Measurements from ENCODE around the gene ANKRD60. TPM values are rescaled to one million over a fixed set of nuclear protein-coding genes. Genes with fewer than 3 reads are reported as not detected.

The ANKRD60 gene
- polyA plus RNA-seq, 2 of the 4 experiments (the other 2 are of a cell fraction), result not detected

DNA sequence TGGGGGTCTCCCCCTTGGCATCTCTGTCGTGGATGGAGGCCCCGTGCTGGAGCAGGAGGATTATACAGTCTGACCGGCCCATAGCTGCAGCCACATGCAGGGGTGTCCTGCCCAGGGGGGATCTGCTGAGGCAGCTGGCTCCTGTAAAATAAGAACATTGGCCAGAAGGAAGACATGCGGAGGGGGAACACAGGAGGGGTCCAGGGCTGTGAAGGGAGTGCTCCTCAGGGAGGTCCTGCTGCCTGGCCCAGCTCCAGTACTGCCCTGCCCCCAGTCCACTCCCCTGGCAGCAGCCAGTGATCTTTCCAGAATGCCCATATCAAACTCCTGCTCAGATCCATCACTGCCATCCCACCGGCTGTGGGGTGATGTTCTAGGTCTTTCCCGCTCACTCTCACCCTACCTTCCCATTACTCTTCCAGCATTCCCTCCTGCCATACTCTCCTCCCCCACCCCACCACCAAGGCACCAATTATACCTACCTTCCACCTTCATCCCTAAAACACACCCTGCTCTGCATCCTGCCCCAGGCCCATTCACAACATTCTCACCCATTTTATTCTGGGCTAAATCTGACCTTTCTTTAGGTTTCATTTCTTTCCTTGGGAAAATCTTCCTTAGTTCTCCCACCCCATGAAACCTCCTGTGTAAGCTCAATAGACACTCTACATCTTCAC lies 9.7 kb downstream of the ANKRD60 start:
- POLR2A ChIA-PET, result no interaction called here
- no peak overlapping the region; the same call in 2 of the 3 replicates for H3K4me2 ChIP-seq
- CTCF ChIA-PET, result interaction anchor here (0.6 to 7.0 kb wide), 8 partner anchors 9 to 1236 kb away, joined by 3 to 56 read pairs (median 8); no protein-coding TSS in a partner anchor

DNA sequence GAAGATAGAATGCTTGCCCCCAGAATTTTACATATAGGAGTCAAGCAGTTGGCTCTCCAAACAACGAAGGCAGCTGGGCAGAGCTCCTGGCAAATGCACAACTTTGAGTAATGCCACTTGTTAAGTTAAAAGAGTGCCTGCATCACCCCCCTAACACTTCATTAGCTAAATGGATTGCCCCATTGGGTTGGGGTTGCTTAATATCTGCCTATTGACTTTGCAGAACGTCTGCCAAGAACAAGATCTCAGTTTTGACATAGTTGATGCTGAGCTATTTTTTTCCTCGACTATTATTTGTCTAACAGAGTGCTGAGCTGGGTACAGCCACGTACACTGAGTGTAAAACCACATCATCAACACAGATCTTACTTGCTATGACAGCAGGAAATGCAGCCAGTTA lies 12.1 kb downstream of the ANKRD60 start:
- CTCF ChIA-PET, result interaction anchor here (0.7 to 7.0 kb wide), 7 partner anchors 368 to 1239 kb away, joined by 3 to 56 read pairs (median 4); no protein-coding TSS in a partner anchor
- Histone ChIP-seq H3K4me2 (no peak overlapping the region), H3K4me1 (no peaks in the 10 kb centered on the region), H3K4me3 (no peak overlapping the region), H3K9me3 (peaks cover 28% of the 10 kb centered on the region), H3K27ac (no peak overlapping the region)
- ATAC-seq (no peak), FAIRE-seq (no peak), DNase-seq (ENCODE audit: low read depth in 1 of 2, low spot score in 1 of 2) (no peak)
- POLR2A ChIA-PET, result no interaction called here
- WGBS (ENCODE audit: missing lambda C conversion rate), result 11% methylated on average over 4 of the region's 4 CpGs
- TF ChIP-seq CTCF (IDR thresholded peaks at IDR 0.05) (no peak), RCOR1 (IDR thresholded peaks at IDR 0.05; ENCODE audit: low read depth, low read length) (no peak), PHF8 (IDR thresholded peaks at IDR 0.05; ENCODE audit: borderline replicate concordance, low read depth) (no peak), CEBPB (IDR thresholded peaks at IDR 0.05) (no peak), FOSL2 (IDR thresholded peaks at IDR 0.05) (no peak), FOSL2 (CRISPR knock-in tag; IDR thresholded peaks at IDR 0.05) (no peak), HMGXB4 (CRISPR knock-in tag; IDR thresholded peaks at IDR 0.05; ENCODE audit: borderline replicate concordance) (no peak), FOXS1 (CRISPR knock-in tag; IDR thresholded peaks at IDR 0.05) (no peak), HOXB5 (CRISPR knock-in tag; IDR thresholded peaks at IDR 0.05) (no peak), HOXB13 (CRISPR knock-in tag; IDR thresholded peaks at IDR 0.05; ENCODE audit: low read depth) (no peak), MAZ (IDR thresholded peaks at IDR 0.05; ENCODE audit: borderline replicate concordance, low read depth, low read length) (no peak), EHMT2 (IDR thresholded peaks at IDR 0.05; ENCODE audit: low read depth) (no peak), FOSB (CRISPR knock-in tag; IDR thresholded peaks at IDR 0.05) (no peak), SREBF2 (IDR thresholded peaks at IDR 0.05) (no peak), RAD21 (conservative IDR thresholded peaks at IDR 0.05 in 1 of 2, IDR thresholded peaks at IDR 0.05 in 1 of 2) (no peak), JUNB (IDR thresholded peaks at IDR 0.05) (no peak), CHD4 (IDR thresholded peaks at IDR 0.05; ENCODE audit: borderline replicate concordance) (no peak), NPAS2 (CRISPR knock-in tag; IDR thresholded peaks at IDR 0.05; ENCODE audit: borderline replicate concordance) (no peak)
- TF ChIP-seq, protein P1, sequence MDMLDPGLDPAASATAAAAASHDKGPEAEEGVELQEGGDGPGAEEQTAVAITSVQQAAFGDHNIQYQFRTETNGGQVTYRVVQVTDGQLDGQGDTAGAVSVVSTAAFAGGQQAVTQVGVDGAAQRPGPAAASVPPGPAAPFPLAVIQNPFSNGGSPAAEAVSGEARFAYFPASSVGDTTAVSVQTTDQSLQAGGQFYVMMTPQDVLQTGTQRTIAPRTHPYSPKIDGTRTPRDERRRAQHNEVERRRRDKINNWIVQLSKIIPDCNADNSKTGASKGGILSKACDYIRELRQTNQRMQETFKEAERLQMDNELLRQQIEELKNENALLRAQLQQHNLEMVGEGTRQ (IDR thresholded peaks at IDR 0.05), result no peak

More for the DNA sequence above, 9.7 kb downstream of the ANKRD60 start:
- Histone ChIP-seq H3K4me1 (no peaks in the 10 kb centered on the region), H3K4me3 (no peak overlapping the region), H3K27ac (0 out of 6 replicates have a peak overlapping the region, but pooled peaks of 1 of the 2 experiments have one; percentile 8), H3K9me3 (peaks cover 28% of the 10 kb centered on the region)
- TF ChIP-seq ATOH8 (CRISPR knock-in tag; IDR thresholded peaks at IDR 0.05; ENCODE audit: low read depth), result no peak
- no peak for TF ChIP-seq CBX8 (IDR thresholded peaks at IDR 0.05)
- no peak for TF ChIP-seq HOXB13 (CRISPR knock-in tag; IDR thresholded peaks at IDR 0.05; ENCODE audit: low read depth)
- TF ChIP-seq HOXA7 (CRISPR knock-in tag; IDR thresholded peaks at IDR 0.05), result no peak
- TF ChIP-seq TFCP2L1 (CRISPR knock-in tag; IDR thresholded peaks at IDR 0.05), result no peak
- no peak for TF ChIP-seq JUN (IDR thresholded peaks at IDR 0.05)
- no peak for TF ChIP-seq RFX5 (IDR thresholded peaks at IDR 0.05)
- TF ChIP-seq KDM5A (IDR thresholded peaks at IDR 0.05), result no peak
- TF ChIP-seq CHD4 (IDR thresholded peaks at IDR 0.05; ENCODE audit: borderline replicate concordance), result no peak
- TF ChIP-seq TP53 (CRISPR knock-in tag; IDR thresholded peaks at IDR 0.05), result no peak
- no peak for TF ChIP-seq EP300 (IDR thresholded peaks at IDR 0.05)
- no peak for TF ChIP-seq ELK1 (IDR thresholded peaks at IDR 0.05; ENCODE audit: low read depth, low read length)
- TF ChIP-seq NPAS2 (CRISPR knock-in tag; IDR thresholded peaks at IDR 0.05; ENCODE audit: borderline replicate concordance), result no peak
- TF ChIP-seq SREBF2 (IDR thresholded peaks at IDR 0.05), result no peak
- TF ChIP-seq ZC3H11A (IDR thresholded peaks at IDR 0.05), result no peak
- 36% methylated on average over 6 of the region's 6 CpGs for WGBS (ENCODE audit: missing lambda C conversion rate)
- ATAC-seq, result no peak
- FAIRE-seq, result no peak
- no peak for DNase-seq (ENCODE audit: low read depth in 1 of 2, low spot score in 1 of 2)

All from A549 (cell line).